HG03280 (cell line): Measurements from ENCODE around the gene TTC34.

Source experiments
- ATAC-seq: cut with Tn5 transposase; IDR thresholded peaks from one replicate; pipeline ENCODE4 v1.9.1; 2021; ENCODE audit warnings: mild to moderate bottlenecking, moderate library complexity; ENCODE audit not compliant: unreplicated experiment

The TTC34 gene, protein sequence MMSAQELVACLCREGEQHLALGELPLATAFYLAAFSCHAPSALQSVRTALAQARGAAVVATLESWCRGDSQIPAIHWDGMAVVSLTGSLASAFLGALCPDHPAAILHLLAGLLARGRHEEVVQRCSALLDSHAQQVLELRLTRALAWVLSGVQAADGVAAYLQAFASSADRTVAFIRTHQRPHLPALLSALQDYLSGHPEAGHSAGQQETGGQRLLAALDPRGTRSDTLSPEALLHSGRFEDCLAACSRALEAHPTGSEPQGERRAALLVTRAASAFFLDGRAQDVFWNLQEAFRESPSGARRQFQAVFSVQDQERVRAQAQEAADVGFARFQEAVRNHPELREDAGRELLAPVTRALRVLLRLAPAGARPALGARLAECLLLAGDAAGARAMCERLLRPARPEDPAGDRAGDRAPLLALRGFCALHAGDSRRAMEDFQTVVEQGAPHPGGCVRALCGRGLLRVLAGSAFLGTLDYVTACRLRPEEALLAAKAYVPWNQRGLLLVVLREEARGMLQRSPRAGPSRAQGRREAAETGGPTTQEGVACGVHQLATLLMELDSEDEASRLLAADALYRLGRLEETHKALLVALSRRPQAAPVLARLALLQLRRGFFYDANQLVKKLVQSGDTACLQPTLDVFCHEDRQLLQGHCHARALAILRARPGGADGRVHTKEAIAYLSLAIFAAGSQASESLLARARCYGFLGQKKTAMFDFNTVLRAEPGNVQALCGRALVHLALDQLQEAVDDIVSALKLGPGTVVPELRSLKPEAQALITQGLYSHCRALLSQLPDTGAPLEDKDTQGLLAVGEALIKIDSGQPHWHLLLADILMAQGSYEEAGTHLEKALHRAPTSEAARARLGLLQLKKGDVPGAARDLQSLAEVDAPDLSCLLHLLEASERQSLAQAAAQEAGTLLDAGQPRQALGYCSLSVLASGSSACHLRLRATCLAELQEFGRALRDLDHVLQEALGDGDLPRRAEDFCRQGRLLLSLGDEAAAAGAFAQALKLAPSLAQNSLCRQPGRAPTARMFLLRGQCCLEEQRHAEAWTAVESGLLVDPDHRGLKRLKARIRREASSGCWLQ

DNA sequence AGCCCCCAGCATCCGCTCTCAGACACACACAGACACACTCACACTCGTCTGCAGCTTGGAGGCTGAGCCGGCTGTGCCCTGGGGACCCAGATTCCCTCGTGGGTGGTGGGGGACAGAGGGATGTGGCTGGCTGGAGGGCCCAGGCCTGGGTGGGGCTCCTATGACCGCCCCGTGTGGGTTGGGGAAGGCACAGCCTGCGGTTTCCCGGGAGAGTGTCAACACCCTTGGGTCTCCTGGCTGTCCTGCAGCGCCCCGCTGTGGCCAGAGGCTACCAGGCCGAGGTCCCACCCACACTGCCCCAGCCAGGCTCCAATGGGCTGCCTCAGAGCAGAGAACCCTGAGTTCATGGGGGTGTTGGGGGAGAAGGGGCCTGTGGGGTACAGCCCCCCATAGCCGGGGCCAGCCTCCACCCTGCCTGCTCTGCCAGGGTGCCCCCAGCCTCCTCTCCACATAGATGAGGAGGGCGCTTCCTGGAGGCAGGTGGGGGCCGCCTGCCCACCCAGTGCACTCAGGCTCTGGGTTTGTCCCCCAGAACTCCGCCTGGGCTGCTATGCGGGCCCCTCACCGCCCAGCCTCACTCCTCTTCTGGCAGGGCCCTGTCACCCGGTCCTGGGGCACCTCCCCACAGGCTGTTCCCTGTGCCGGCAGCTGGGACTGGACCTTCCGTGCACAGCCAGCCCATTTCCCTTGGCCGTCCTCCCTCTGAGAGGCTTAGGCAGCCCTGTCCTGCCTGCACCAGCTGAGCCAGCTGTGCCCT lies at the start of gene TTC34:
Gene TTC34, minus strand, starts transcription at position 159 of the 757 bp plus-strand sequence. CDS start 866 bp downstream, outside the sequence.
- ATAC-seq = no peak

DNA sequence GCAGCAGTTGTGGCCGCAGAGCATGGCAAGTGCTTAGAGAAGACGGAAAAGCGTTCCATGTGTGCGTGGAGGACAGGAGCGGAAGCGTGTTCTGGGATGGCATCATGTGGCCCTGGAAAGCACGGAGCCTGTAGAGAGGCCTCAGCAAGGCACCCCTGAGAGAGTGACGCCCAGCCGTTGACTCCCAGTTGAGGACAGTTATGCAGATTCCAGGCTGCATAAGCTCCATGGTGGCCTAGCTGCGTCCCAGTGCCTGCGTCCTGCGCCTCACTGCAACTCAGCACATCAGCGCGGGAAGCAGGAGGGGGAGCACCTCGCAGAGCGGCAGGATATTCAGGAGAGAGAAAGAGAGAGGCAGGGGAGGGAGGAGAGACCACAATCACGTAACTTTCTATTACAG lies 49.0 kb upstream of the TTC34 start:
- no peak for ATAC-seq

DNA sequence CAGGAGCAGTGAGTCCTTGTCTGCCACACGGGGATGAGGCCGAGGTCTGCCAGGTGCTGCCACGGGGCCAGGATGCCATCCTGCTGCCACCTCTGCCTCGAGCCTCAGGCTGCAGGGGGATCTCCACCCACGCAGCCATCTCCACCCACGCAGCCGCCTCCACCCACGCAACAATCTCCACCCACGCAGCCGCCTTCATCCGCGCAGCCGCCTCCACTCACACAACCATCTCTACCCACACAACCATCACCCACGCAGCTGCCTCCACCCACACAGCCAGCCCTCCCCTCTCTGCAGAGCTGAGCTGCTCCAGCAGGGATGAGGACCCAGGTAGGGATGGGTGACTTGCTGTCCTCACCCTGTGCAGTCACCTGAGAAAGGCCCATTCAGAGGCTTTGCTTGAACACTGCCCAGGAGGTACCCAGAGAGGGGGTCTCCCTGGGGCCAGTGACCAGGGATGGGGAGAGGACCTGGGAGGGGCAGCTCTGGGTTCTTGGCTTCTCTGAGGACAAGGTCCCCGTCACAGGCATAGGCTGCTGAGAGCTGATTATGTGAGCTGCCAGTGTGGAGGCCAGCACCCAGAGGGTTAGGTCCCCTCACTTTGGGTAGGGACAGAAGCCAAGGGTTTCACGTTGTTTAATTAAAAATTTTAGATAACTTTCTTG lies 46.6 kb upstream of the TTC34 start:
- no peak for ATAC-seq

DNA sequence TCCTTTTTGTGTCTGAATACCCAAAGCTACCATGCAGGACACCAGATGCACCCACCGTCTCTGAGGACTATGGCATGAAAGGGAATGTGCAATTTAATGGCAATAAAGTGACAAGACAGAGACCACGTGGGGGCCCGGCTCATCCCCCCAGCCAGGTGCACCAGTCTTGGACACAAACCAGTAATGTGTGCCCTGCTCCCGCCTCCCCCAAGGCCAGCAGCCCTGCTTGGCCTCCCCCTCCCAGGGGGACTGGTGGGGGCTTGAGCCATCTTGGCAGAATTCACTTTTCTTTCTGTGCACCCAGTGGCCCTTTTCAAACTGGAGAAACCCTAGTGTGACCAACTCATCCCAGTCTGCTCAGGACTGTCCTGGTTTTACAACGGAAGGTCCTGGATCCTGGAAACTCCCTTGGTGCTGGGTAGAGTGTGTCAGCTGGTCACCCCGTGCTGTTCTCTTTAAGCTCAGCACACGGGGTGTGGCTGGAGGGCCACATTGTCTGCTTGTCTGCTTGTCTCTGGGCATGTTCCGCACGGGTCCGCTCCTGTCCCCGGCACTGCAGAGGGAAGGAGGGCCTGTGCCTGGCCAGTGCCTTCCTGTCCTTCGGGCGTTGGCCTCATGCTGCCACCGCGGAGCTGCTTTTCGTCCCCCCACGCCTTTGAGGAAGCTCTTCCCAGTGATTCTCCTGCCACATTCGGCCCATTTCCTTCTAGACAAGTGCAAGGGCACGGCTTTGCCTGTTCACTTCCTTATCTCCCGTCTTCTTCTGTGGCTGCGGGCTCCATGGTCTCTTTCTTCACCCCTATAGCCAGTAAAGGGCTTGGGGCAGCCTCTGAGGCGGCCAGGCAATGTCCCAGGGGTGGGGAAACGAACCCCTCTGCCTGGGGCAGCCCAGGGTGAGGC lies 45.8 kb upstream of the TTC34 start:
- no peak for ATAC-seq

DNA sequence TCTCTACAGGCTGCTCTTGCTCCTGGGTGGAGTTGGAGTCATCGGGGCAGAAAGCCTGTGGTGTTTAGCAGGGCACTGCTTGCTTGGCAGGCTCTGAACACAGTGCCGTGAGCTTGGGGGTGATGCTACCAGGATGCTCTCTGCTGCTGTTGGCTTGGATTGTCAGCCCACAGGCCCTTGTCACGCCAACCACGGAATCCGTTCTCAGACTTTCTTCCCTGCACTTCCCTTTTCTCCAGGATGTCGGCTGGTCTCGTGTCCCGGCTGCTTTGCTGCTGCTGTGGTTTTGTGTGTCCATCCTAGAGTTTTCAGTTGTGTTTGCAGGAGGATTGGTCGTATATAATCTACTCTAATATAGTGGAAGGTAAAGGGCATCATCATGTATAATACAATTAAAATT lies 44.4 kb upstream of the TTC34 start:
- no peak for ATAC-seq

DNA sequence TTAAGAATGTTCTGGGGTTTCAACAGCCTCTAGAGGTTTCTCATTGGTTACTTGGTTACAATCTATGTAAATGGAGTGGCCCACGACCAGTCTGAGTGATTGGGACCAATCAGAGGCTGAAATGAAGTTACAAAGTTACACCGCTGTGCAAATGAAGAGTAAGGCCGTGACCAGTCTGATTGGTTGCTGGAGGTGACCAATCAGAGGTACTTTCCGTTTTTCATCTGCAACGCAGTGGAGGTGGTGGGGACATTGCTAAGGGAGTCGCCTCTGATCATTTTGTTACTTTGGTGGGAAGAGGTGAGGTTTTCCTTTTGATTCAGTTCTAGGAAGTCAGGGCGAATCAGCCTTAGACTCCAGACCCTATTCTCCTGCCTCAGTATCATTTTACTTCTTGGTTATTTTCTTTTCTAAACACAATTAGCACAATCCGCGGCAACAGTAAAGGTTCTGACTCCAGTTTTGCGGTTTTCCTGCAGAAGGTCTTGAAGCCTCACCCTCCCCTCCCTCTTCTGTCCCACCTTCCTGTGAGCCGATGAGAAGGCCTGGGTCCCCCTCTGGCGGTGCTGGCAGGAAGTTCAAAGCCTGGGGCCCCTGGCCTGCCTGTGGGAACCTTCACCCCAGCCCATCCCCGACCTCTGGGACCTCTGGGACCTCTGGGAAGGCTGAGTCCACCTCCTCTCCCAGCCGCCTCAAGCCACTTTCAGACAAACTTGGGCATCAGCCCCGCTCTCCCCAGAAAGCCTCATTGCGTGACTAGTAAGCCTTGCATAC lies 38.7 kb upstream of the TTC34 start:
- ATAC-seq = no peak

DNA sequence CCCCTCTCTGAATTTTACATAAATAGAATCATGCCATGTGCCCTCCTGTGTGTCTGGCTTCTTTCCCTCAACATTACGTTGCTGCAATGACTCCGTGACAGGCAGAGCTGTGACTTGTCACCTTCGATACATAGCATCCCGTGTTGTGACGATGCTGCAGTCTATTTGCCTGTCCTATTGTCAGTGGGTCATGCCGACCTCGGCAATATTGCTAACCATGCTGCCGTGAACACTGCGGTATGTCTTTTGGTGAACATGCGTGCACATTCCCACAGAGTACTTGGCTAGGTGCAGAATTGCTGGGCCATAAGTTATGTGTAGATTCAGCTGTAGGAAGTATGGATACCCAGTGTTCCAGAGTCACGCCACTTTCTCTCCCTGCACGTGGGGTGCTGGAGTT lies 36.3 kb upstream of the TTC34 start:
- ATAC-seq = no peak

DNA sequence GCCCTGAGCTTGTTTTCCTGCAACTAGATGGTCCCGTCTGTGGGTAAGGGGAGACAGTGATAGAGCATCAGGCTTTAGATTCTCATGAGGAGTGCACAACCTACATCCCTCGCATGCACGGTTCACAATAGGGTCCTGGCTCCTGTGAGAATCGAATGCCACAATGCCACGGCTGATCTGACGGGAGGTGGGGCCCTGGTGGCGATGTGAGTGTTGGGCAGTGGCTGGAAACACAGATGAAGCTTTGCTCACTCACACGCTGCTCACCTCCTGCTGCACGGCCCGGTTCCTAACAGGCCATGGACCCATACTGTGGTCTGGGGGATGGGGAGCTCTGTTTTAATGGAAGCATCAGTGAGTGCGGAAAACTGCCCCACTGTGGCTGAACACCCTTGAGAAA lies 35.8 kb upstream of the TTC34 start:
- ATAC-seq = no peak

DNA sequence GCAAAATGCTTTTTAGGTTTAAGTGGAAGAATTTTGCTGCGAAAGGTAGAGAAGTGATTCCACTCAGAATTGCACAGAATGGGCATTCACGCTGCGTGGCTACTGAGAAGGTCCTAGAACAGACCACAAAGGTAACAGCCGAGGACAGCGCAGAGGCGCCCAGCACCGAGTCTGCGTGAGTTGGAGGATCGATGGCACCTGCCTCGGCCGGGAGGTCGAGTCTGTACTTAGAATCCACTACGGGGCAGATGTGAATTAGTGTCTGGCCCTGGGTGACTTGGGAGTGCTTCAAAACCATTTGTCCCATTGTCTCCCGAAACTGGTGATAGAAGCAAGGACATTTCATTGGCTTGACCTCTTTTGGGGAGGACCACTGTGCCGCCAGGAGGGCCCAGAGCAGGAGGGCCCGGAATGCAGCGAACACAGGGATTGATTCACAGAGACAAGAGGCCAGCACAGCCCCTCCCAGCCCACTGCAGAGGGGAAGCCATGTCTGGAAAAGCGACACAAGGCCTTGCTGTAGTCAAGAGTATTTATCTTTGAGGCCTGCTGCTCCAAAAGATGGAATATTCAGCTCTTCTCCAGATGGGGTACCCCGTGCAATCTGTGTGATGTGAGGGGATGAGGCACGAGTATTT lies 35.0 kb upstream of the TTC34 start:
- ATAC-seq = no peak

DNA sequence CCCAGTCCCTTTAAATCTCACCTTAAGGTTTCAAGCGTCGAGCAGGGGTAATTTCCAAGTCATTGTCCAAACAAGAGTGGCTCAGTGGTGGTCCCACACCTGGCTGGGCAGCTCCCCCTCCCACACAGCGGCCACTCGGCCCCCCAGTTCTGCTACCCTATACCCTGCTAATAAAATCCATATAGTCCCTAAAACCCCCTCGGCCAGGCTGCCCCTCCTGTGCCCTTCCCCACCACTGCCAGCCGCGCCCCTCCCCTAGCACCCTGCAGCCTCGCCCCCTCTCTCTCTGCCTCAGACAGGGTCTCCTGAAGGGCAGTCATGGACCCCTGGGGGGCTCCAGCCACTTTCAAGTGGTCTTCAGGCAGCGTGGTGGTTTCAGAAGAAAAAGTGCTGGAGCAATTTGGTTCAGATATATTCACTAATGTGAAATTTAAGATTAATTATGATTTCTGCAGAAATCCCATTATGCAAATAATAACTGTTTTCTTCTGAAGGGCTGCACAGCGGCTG lies 34.2 kb upstream of the TTC34 start:
- ATAC-seq = no peak

DNA sequence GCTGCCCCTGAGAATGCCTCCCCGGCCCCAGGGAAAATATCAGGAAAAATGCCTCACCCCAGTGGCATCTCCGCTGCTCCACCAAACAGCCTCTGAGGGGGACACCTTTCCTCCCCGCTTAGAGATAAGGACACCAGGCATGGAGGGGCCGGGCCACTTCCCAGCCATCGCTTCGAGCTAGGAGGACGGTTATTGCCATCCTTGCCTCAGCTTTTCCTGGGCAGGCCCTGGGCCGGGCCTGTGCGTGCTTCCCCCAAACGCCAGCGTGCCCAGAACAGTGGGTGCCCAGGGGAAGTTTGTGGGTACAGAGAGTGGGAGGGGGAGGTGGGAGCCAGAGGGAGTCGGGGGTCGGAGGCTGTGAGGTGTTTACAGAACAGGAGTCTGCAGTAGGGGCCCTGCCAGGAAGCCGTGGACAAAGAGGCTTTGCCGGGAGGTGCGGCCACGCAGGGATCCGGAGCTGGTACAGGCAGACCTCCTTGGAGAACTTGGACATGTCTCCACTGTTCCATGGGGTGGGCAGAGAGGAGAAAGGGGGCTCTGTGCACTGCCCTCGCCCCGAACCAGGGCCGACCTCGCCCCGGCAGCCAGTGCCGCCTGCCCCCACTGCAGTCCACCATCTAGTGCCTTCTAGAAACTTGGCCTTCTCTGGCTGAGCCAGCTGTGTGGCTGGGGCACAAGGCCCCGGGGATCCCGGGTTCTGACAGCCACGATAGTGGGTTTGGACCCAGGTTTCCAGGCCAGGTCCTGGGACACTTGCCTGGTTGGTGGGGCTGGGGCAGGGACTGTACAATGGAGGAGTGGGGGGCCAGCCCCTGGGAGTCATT lies 33.5 kb upstream of the TTC34 start:
- ATAC-seq = no peak

DNA sequence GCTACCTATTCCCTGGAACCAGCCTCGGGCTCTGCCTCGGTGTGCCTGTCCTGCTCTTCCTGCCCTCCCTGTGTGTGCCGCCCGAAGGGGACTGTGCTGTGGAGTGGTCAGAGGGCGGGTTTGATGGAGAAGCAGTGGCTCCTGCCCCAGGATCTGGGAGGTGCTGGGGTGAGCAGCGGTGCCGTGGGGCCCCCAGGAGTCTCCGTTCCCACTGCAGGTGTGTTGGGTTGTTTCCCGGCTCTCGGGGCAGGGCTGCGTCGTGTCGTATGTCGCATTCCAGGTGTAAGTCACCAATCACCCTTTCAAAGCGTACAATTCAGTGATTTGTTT lies 32.6 kb upstream of the TTC34 start:
- ATAC-seq = no peak

DNA sequence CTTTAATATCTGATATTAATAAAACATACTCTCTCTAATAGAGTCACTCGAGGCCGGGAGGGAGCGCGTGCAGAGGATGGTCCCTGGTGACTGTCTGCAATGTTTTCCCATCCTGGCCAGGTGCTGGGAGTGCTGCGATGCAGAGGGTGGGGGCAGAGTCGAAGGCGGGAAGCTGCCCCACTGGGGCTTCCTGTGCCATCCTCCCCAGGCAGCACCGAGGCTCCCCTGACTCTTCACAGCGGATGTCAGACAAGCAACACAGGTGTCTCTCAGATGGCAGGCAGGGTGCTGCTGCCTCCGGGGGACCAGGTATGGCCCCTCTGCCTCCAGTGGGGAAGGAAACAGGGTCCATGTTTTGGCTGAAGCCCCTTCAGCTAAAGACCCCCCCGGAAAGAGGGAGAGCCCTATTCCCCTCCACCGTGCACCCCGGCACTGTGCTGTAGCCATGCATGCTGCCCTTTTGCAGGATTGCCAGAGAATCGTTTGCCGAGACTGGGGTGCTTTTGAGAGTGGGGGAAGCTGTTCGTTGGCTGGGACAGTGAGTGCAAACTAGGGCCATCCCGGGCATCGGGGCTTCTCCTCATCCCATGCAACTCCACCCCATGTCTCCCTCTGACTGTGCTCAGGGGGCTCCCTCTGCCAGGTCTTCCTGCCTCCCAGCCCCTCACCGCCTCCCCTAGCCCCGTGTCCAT lies 32.1 kb upstream of the TTC34 start:
- no peak for ATAC-seq

DNA sequence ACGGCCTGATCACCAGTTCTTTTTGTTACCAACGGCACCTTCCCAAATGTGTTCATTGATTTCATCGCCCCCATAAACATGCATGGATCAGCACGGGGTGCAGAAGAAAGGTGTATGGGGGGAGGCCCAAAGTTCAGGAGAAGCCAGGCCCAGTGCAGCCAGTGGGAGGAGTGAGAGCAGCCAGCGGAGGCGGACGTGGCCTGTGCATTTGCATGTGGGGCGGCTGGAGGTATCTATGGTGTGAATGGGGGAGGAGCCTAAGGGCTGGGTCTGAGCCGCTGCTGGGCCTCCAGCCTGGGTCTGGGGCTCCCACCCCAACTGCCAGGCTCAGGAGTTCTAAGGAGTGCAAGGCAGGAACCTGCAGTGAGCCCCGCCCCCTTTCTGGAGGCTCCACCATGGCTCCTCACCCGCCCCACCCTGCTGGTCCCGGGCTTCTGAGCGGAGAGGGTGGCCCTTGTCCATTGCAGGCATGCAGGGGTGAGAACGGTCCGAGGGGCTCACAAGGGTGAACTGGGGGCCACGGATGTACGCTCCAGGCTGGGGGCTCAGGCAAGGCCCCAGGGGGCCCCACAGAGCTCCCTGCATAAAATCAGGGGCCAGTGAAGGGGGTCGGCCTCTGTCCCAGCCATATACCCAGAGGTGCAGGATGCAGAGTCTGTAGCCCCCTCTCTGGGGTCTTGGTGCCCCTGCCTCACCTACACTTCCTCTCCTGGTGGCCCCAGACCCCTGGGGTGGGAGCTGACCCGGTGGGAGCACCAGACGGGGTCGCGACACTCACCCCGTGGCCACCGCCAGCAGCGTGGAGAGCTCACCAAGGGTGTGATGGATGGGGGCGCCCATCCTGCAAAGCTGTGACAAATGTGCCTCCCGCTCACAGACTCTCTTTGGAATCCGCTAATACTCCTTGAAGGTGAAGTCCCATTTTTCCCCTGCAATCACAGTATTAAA lies 31.3 kb upstream of the TTC34 start:
- ATAC-seq = no peak

DNA sequence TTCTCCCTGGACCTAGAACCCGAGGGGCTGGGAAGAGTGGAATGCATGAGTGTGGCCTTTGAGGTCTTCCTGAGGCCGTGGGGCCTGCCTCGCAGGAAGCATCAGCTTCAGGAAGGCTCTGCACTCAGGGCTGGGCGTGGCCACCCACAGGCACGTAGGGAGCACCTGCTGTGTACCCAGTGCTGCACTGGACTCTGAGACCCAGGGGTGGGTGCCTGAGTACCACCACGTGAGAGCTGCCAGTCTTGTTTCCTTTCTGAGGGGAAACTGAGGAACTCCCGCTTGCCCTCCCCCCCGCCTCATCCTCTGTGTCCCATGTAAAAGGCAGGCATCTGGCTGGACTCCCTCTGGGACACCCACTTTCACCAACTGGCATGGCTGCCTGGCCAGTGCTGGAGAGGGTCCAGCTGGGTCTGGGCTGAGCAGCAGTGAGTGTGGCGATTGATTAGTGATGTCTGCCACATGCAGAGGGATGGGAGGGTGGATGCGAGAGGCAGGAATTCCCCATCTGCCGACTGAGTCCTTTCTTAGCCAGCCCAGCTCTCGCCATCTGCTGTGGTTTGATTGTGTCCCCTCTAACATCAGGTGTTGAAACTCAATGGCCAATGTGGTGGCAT lies 30.2 kb upstream of the TTC34 start:
- ATAC-seq = no peak
